K562 (cell line): ENCODE results near the gene PEBP1. TPM values are rescaled to one million over a fixed set of nuclear protein-coding genes. Genes with fewer than 3 reads are reported as not detected.

Source experiments
- ATAC-seq: fragments of 200-7000 bp; cut with Tn5 transposase; 3 replicates; pipeline ENCODE4 v1.9.1; 2020; ENCODE audit warnings: moderate library complexity
- BruUV-seq: library from RNA; stranded (reverse); fragments of 400-500 nt; replicated peaks from 2 replicates; lab custom pipeline; 2021; lab: Mats Ljungman, UMichigan
- CTCF ChIA-PET: fragments of 300-600 bp; formaldehyde crosslinking; extraction: SDS; loops from one replicate; lab custom pipeline; 2021; ENCODE audit warnings: low intra/inter-chr PET ratio; lab: Yijun Ruan, JAX
- POLR2A ChIA-PET: fragments of 300-600, 350-650 bp; sonication (Branson Sonifier 250); formaldehyde crosslinking; extraction: SDS; loops from one replicate; lab custom pipeline; 2021; ENCODE audit warnings: antibody characterized with exemption, inconsistent platforms; lab: Yijun Ruan, JAX
- DNase-seq, 4 experiments: peaks; one replicate each; pipeline versions ENCODE4 v3.0.0 to v3.0.0-alpha.2; 2011 to 2018; ENCODE audit warnings: low spot score in 3 of 4, mixed read lengths in 3 of 4; ENCODE audit errors: extremely low read depth in 1 of 4
- FAIRE-seq: peaks from 2 replicates; lab custom pipeline; 2011; peaks lifted over from hg19 to GRCh38; lab: Jason Lieb, UNC
- H2AFZ ChIP-seq: 2 replicates; pipeline ENCODE4 v1.6.0; 2011; ENCODE audit warnings: low read depth, low read length, control low read depth, inconsistent platforms
- H3K27ac ChIP-seq: fragments of 200-600 bp; 3 replicates; pipeline ENCODE4 v1.8.0; 2011; ENCODE audit warnings: low read depth, mild to moderate bottlenecking, control low read depth, inconsistent platforms, low read length, moderate library complexity, mixed read lengths; ENCODE audit errors: extremely low read depth
- H3K27me3 ChIP-seq, 2 experiments: fragments of 300-600 bp in 1 of 2; 2 replicates in 1 of 2; 3 replicates in 1 of 2; pipeline versions ENCODE4 v1.6.0 to v1.8.0; 2011; ENCODE audit warnings: inconsistent platforms in 2 of 2, low read length in 2 of 2, mild to moderate bottlenecking in 1 of 2, mixed read lengths in 1 of 2, moderate library complexity in 1 of 2; ENCODE audit not compliant: control insufficient read depth in 2 of 2, insufficient read depth in 2 of 2
- H3K36me3 ChIP-seq: fragments of 300-600 bp; 3 replicates; pipeline ENCODE4 v1.8.0; 2011; ENCODE audit warnings: mild to moderate bottlenecking, low read length, inconsistent platforms; ENCODE audit not compliant: control insufficient read depth, insufficient read depth
- H3K4me1 ChIP-seq, 2 experiments: fragments of 200-600 bp in 1 of 2; replicated peaks in 1 of 2; 2 replicates in 1 of 2; 3 replicates in 1 of 2; pipeline versions ENCODE4 v1.5.1 to v1.8.0; 2011; ENCODE audit warnings: inconsistent platforms in 2 of 2, low read length in 2 of 2, mild to moderate bottlenecking in 1 of 2, mixed read lengths in 1 of 2, moderate library complexity in 1 of 2; ENCODE audit not compliant: control insufficient read depth in 2 of 2, insufficient read depth in 2 of 2
- H3K4me2 ChIP-seq: 2 replicates; pipeline ENCODE4 v1.6.1; 2011; ENCODE audit warnings: low read length, control low read depth, inconsistent platforms, mixed read lengths; ENCODE audit not compliant: insufficient read depth
- H3K4me3 ChIP-seq: fragments of 200-600 bp; sonication (generic), shearing (Covaris generic); 2 replicates; pipeline ENCODE4 v1.5.1; 2016; ENCODE audit warnings: control low read depth, inconsistent platforms
- H3K79me2 ChIP-seq: fragments of 200-600 bp; 3 replicates; pipeline ENCODE4 v1.8.0; 2011; ENCODE audit warnings: low read length, inconsistent platforms; ENCODE audit not compliant: control insufficient read depth, insufficient read depth
- H3K9ac ChIP-seq, 2 experiments: 2 replicates each; pipeline versions ENCODE4 v1.6.0 to v1.6.1; 2011; ENCODE audit warnings: low read depth in 2 of 2, low read length in 2 of 2, control low read depth in 1 of 2, inconsistent platforms in 1 of 2, mild to moderate bottlenecking in 1 of 2, mixed read lengths in 1 of 2; ENCODE audit not compliant: insufficient read depth in 1 of 2
- H3K9me1 ChIP-seq: one replicate; pipeline ENCODE4 v1.6.0; 2011; ENCODE audit warnings: inconsistent platforms, mild to moderate bottlenecking, low read length, moderate library complexity; ENCODE audit not compliant: control insufficient read depth, insufficient read depth
- H3K9me3 ChIP-seq: replicated peaks from 2 replicates; pipeline ENCODE4 v1.5.1; 2011; ENCODE audit warnings: low read depth, low read length, inconsistent platforms; ENCODE audit not compliant: control insufficient read depth, insufficient read depth
- H4K20me1 ChIP-seq: replicated peaks from 2 replicates; pipeline ENCODE4 v1.6.1; 2011; ENCODE audit warnings: low read length, inconsistent platforms, mixed read lengths; ENCODE audit not compliant: control insufficient read depth, insufficient read depth
- CCNT2 ChIP-seq: IDR thresholded peaks from 2 replicates; pipeline ENCODE4 v1.6.1; 2011; ENCODE audit warnings: borderline replicate concordance, low read depth, mild to moderate bottlenecking, moderate library complexity, mixed read lengths, low read length; ENCODE audit not compliant: insufficient read length; ENCODE audit errors: extremely low read depth
- CHD2 ChIP-seq: IDR thresholded peaks from 2 replicates; pipeline ENCODE4 v1.6.1; 2011; ENCODE audit warnings: low read depth, low read length
- PHF20 ChIP-seq: fragments of 450-650 bp; IDR thresholded peaks from 2 replicates; pipeline ENCODE4 v1.6.1; 2018; ENCODE audit not compliant: partially characterized antibody
- PTRF ChIP-seq: fragments of 450-650 bp; IDR thresholded peaks from 2 replicates; pipeline ENCODE4 v1.6.1; 2016; ENCODE audit warnings: mild to moderate bottlenecking, missing genetic modification characterization, missing compliant biosample characterization
- RBM14 ChIP-seq: fragments of 200-400 bp; formaldehyde crosslinking; IDR thresholded peaks from 2 replicates; pipeline ENCODE4 v1.6.1; 2018; ENCODE audit warnings: low read depth, mild to moderate bottlenecking, low read length, moderate library complexity, borderline replicate concordance; ENCODE audit not compliant: insufficient read depth
- TOE1 ChIP-seq, 2 experiments: fragments of 450-650 bp in 1 of 2; sonication (generic) in 1 of 2; formaldehyde crosslinking in 1 of 2; IDR thresholded peaks; 2 replicates each; pipeline versions ENCODE4 v1.7.1 to v1.8.0; 2016 to 2022; ENCODE audit warnings: borderline replicate concordance in 2 of 2, mild to moderate bottlenecking in 2 of 2, antibody characterized with exemption in 1 of 2, inconsistent platforms in 1 of 2, low read depth in 1 of 2, missing genetic modification reagents in 1 of 2, moderate library complexity in 1 of 2
- XRCC4 ChIP-seq: IDR thresholded peaks from one replicate; pipeline ENCODE4 v1.6.1; 2011; ENCODE audit not compliant: insufficient read depth, insufficient read length; ENCODE audit errors: extremely low read depth
- YBX1 ChIP-seq: fragments of 450-650 bp; IDR thresholded peaks from 2 replicates; pipeline ENCODE4 v1.7.1; 2016; ENCODE audit warnings: mild to moderate bottlenecking
- ZNF232 ChIP-seq: sonication (generic); formaldehyde crosslinking; IDR thresholded peaks from 2 replicates; pipeline ENCODE4 v1.8.0; 2022; ENCODE audit warnings: mild to moderate bottlenecking, missing genetic modification reagents
- ZNF311 ChIP-seq: fragments of 250-450 bp; sonication (Bioruptor Pico); IDR thresholded peaks from 2 replicates; pipeline ENCODE4 v1.4.0; 2020; ENCODE audit warnings: mild to moderate bottlenecking, moderate library complexity
- ZNF696 ChIP-seq: fragments of 250-450 bp; sonication (Bioruptor Pico); conservative IDR thresholded peaks from 2 replicates; pipeline ENCODE4 v1.4.0; 2020; ENCODE audit warnings: mild to moderate bottlenecking, moderate library complexity
- ZNF766 ChIP-seq: fragments of 200-800 bp; sonication (Bioruptor generic); conservative IDR thresholded peaks from 2 replicates; pipeline ENCODE4 v1.6.1; 2016; ENCODE audit warnings: missing genetic modification characterization, missing compliant biosample characterization
- ZNF79 ChIP-seq: fragments of 250-450 bp; sonication (Bioruptor Pico); IDR thresholded peaks from 2 replicates; pipeline ENCODE4 v1.4.0; 2020; ENCODE audit warnings: low read depth, mild to moderate bottlenecking, moderate library complexity
- WGBS: fragments of 100-300 bp; shearing (Covaris generic); methylation state at CpG from one replicate; pipeline ENCODE4 v1.1.6; 2016; ENCODE audit warnings: low coverage, mixed read lengths; ENCODE audit not compliant: insufficient coverage; ENCODE audit errors: missing lambda C conversion rate; 5-methylcytosine and 5-hydroxymethylcytosine counted together
- in situ Hi-C: fragments of 300-500 bp; cut with MboI; formaldehyde crosslinking; loops from 4 replicates; pipeline ENCODE4 v1.15.0; 2018; ENCODE audit warnings: inconsistent platforms, mixed read lengths
- intact Hi-C: fragments of 100-400 bp; cut with micrococcal nuclease; formaldehyde crosslinking; loops from 2 replicates; pipeline ENCODE4 v1.14.2; 2022
- polyA plus RNA-seq, 8 experiments: library from polyadenylated mRNA; depleted of rRNA in 4 of 8; stranded (reverse) in 5 of 8; unstranded in 3 of 8; fragments of >200 nt; fragmentation: Nextera tagmentation in 2 of 8; fragmentation: Illumina TruSeq in 1 of 8; extraction: Ambion mirVana in 2 of 8; extraction: Trizol in 1 of 8; gene quantifications; 2 replicates each; pipeline versions ENCODE4 v1.2.1 to v1.2.3, GENCODE V29; 2011 to 2014; ENCODE audit warnings: inconsistent platforms in 1 of 8, missing spikeins in 1 of 8
- total RNA-seq, 7 experiments: library from RNA; depleted of rRNA in 6 of 7; stranded (reverse); fragments of >200 nt in 6 of 7; fragmentation: Illumina TruSeq in 2 of 7; extraction: Trizol in 2 of 7; gene quantifications; 2 replicates each; pipeline versions ENCODE4 v1.2.1 to v1.2.3, GENCODE V29; 2011 to 2021; ENCODE audit warnings: low replicate concordance in 1 of 7
- TF ChIP-seq, protein P1 (sequence below): fragments of 250-450 bp; sonication (Bioruptor Pico); IDR thresholded peaks from 2 replicates; pipeline ENCODE4 v1.8.0; 2022; ENCODE audit warnings: inconsistent platforms, mild to moderate bottlenecking, moderate library complexity, borderline replicate concordance
- TF ChIP-seq, protein P2 (sequence below): sonication (generic); formaldehyde crosslinking; IDR thresholded peaks from 2 replicates; pipeline ENCODE4 v1.8.0; 2022; ENCODE audit warnings: missing genetic modification reagents, mild to moderate bottlenecking, borderline replicate concordance

The PEBP1 gene
- total and polyA plus RNA-seq, 9 of the 15 experiments (the other 6 are each of a cell fraction or from before 2014, with no cell fraction given), result 77.3 to 207 (median 153) TPM

DNA sequence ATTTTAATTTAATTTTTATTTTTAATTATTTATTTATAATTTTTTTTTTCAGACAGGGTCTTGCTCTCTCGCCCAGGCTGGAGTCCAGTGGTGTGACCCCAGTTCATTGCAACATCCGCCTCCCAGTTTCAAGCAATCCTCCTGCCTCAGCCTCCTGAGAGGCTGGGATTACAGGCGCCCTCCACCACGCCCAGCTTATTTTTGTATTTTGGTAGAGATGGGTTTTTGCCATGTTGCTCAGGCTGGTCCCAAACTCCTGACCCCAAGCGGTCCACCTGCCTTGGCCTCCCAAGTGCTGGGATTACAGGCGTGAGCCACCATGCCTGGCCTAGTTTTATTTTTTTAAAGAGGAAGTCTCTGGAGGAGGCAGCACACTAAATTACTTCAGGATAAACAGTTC is 13.7 kb upstream of the PEBP1 start:
- TF ChIP-seq RBM14 (no peak), CCNT2 (no peak), ZNF766 (CRISPR knock-in tag) (no peak), ZNF79 (no peak), PTRF (no peak), ZNF232 (CRISPR knock-in tag) (no peak), XRCC4 (no peak), YBX1 (no peak), PHF20 (no peak), TOE1 (IDR thresholded peaks at IDR 0.05; ENCODE audit: borderline replicate concordance) (no peak), TOE1 (CRISPR knock-in tag; IDR thresholded peaks at IDR 0.05; ENCODE audit: borderline replicate concordance, low read depth) (no peak), ZNF696 (no peak), CHD2 (no peak), ZNF311 (CRISPR knock-in tag) (no peak)
- TF ChIP-seq, protein P1, sequence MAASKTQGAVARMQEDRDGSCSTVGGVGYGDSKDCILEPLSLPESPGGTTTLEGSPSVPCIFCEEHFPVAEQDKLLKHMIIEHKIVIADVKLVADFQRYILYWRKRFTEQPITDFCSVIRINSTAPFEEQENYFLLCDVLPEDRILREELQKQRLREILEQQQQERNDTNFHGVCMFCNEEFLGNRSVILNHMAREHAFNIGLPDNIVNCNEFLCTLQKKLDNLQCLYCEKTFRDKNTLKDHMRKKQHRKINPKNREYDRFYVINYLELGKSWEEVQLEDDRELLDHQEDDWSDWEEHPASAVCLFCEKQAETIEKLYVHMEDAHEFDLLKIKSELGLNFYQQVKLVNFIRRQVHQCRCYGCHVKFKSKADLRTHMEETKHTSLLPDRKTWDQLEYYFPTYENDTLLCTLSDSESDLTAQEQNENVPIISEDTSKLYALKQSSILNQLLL (CRISPR knock-in tag), result no peak
- TF ChIP-seq, protein P2, sequence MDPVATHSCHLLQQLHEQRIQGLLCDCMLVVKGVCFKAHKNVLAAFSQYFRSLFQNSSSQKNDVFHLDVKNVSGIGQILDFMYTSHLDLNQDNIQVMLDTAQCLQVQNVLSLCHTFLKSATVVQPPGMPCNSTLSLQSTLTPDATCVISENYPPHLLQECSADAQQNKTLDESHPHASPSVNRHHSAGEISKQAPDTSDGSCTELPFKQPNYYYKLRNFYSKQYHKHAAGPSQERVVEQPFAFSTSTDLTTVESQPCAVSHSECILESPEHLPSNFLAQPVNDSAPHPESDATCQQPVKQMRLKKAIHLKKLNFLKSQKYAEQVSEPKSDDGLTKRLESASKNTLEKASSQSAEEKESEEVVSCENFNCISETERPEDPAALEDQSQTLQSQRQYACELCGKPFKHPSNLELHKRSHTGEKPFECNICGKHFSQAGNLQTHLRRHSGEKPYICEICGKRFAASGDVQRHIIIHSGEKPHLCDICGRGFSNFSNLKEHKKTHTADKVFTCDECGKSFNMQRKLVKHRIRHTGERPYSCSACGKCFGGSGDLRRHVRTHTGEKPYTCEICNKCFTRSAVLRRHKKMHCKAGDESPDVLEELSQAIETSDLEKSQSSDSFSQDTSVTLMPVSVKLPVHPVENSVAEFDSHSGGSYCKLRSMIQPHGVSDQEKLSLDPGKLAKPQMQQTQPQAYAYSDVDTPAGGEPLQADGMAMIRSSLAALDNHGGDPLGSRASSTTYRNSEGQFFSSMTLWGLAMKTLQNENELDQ (CRISPR knock-in tag), result no peak
- DNase-seq (no peak), FAIRE-seq (no peak), ATAC-seq (no peak)
- peaks cover 4 to 14% of the 10 kb centered on the region in 2 experiments; a peak in 4 of 5 replicates for H3K4me1 ChIP-seq
- H2AFZ ChIP-seq, result no peak overlapping the region
- BruUV-seq, result no TSS peak
- H3K4me2 ChIP-seq, result no peak overlapping the region
- no peaks in the 10 kb centered on the region for H3K27me3 ChIP-seq
- intact Hi-C loops, result loop anchor here (5.0 kb wide), 1 partner anchor 60 kb away; no protein-coding TSS in a partner anchor
- no peaks in the 10 kb centered on the region for H3K9me3 ChIP-seq
- in situ Hi-C loops, result loop anchor here (5.0 kb wide), 1 partner anchor 255 kb away; the partner anchor contains the start of gene SUDS3
- H3K9ac ChIP-seq, result no peak overlapping the region
- H3K79me2 ChIP-seq, result no peaks in the 10 kb centered on the region
- POLR2A ChIA-PET, result interaction anchor here (0.8 kb wide), 1 partner anchor 14 kb away, joined by 3 read pairs; the partner anchor contains the start of gene PEBP1
- WGBS, result 82% methylated on average over 5 of the region's 6 CpGs
- no peaks in the 10 kb centered on the region; the same call in 2 of the 3 replicates for H3K36me3 ChIP-seq
- no peak overlapping the region for H3K27ac ChIP-seq
- no peaks in the 10 kb centered on the region for H3K9me1 ChIP-seq
- no peak overlapping the region for H3K4me3 ChIP-seq
- no peaks in the 10 kb centered on the region for H4K20me1 ChIP-seq
- CTCF ChIA-PET, result interaction anchor here (3.0 kb wide), 1 partner anchor 253 kb away, joined by 31 read pairs; the partner anchor contains the start of gene SUDS3
